NB4 (cell line): ENCODE measurements around the gene WDFY4.

Experiments
- CTCF ChIP-seq: IDR thresholded peaks from one replicate; pipeline ENCODE4 v1.5.1; 2012; ENCODE audit warnings: low read depth, low read length
- MAX ChIP-seq: IDR thresholded peaks from 2 replicates; pipeline ENCODE4 v1.6.1; 2011; ENCODE audit warnings: low read depth, low read length
- MYC ChIP-seq: IDR thresholded peaks from 2 replicates; pipeline ENCODE4 v1.6.1; 2011; ENCODE audit warnings: low read depth, low read length
- POLR2A ChIP-seq: IDR thresholded peaks from 2 replicates; pipeline ENCODE4 v1.6.1; 2011; ENCODE audit warnings: mild to moderate bottlenecking; ENCODE audit not compliant: insufficient read length; ENCODE audit errors: extremely low read depth

- TF ChIP-seq CTCF, result no peak
- no peak for TF ChIP-seq POLR2A
- TF ChIP-seq MAX, result no peak
- TF ChIP-seq MYC, result no peak
Measured at GRCh38 chr10:49025347-49025983, 340.8 kb downstream of the WDFY4 start.
